Measurements from ENCODE around the gene GSE1.
A peak's percentile ranks its signal among the peaks of the same experiment; 100 is the strongest.

The GSE1 gene

GRCh38 chr16:85673529-85674417 is 60.7 kb downstream of the GSE1 start:
- DNase-seq (ENCODE audit: extremely low read depth, low read depth), result no peak
- no peak overlapping the region for H3K4me3 ChIP-seq (replicated peaks; ENCODE audit: low read depth, low read length)
- TF ChIP-seq CTCF (IDR thresholded peaks at IDR 0.05; ENCODE audit: low read depth, low read length, missing control alignments), result no peak

GRCh38 chr16:85674418-85674755 is 61.3 kb downstream of the GSE1 start:
- no peak for DNase-seq (ENCODE audit: extremely low read depth, low read depth)
- TF ChIP-seq CTCF (IDR thresholded peaks at IDR 0.05; ENCODE audit: low read depth, low read length, missing control alignments), result no peak
- H3K4me3 ChIP-seq (replicated peaks; ENCODE audit: low read depth, low read length), result no peak overlapping the region

DNA sequence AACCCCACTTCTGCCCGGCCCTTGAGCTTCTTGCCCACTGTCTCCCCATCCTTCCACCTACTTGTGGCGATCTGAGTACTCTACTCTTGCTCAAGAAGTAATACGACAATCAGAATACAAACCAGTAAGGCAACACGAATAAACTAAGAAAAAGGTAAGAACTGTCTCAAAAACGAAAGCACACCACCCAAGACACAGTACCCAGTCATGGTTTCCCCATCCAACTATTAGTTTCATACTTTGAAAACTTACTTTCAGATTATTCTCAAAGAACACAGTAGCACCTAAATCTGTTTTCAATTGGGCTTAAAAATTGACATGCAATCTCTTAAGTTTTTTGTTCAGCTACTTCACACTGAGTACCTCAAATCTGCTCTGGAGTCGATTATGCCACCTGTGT is 61.7 kb downstream of the GSE1 start:
- TF ChIP-seq CTCF (IDR thresholded peaks at IDR 0.05; ENCODE audit: low read depth, low read length, missing control alignments), result no peak
- no peak for DNase-seq (ENCODE audit: extremely low read depth, low read depth)
- H3K4me3 ChIP-seq (replicated peaks; ENCODE audit: low read depth, low read length), result no peak overlapping the region

DNA sequence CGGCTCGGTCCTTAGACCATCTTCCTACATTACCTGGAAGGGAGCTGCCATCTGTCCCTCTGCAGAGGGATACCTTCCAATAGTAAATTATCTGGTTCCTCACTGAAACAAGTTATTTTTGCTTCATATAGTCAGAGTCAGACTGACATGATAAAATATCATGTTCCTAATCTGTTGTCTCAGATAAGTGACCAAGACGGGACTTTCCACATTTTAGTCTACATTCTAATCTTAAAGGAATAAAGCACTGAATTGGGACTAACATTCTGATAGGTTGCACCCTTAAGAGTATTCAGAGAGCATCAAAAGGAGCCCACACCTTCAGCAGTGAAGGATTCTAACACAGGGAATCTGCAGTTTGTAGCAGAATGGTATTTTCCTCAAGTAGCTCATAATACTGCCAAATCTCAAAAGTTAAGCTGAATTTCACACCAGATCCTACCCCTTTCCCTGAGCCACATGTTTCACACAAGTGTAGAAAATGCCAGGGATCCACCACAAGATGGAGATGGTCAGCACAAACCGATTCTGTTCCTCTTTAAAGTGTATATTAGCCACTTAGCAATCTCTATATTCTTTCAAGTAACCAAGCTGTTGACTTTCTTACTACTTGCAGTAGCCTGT is 62.2 kb downstream of the GSE1 start:
- no peak overlapping the region for H3K4me3 ChIP-seq (replicated peaks; ENCODE audit: low read depth, low read length)
- peak; percentile 42 for DNase-seq (ENCODE audit: extremely low read depth, low read depth)
- TF ChIP-seq CTCF (IDR thresholded peaks at IDR 0.05; ENCODE audit: low read depth, low read length, missing control alignments), result peak; percentile 45

- DNase-seq (ENCODE audit: extremely low read depth, low read depth), result no peak
- no peak overlapping the region for H3K4me3 ChIP-seq (replicated peaks; ENCODE audit: low read depth, low read length)
- no peak for TF ChIP-seq CTCF (IDR thresholded peaks at IDR 0.05; ENCODE audit: low read depth, low read length, missing control alignments)
Measured at GRCh38 chr16:85676466-85676865, 63.3 kb downstream of the GSE1 start.

DNA sequence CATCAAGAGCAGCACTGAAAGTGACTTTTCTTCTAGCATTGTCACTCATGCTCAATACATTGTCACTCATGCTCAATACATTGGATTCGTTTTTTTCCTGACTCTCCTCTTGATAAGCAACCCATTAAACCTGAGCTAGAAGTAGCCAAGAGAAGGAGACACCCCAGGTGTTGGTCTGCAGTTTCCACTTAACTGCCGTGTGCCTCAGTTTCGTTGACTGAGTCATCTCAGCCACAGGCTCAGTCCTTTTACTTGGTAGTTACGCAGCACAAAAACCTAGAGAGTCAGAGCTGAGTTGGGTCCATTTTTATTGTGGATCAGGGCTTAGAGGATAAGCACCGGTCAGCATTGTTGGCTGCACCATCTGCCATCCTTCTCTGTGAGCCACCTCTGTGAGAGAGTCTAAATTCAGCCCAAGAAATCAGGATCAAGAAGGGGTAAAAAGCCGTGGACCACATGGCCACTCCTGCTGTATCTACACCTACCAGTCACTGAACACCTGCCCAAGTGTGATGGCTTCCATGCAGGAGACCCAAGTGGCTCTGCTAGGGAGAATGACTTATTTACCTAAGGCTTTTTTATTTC is 64.4 kb downstream of the GSE1 start:
- DNase-seq (ENCODE audit: extremely low read depth, low read depth), result no peak
- TF ChIP-seq CTCF (IDR thresholded peaks at IDR 0.05; ENCODE audit: low read depth, low read length, missing control alignments), result no peak
- no peak overlapping the region for H3K4me3 ChIP-seq (replicated peaks; ENCODE audit: low read depth, low read length)

Data from HFF-Myc (cell line).